Gastrocnemius medialis (tissue), 4 donors: Measurements from ENCODE around the gene POGLUT2.

Experiments
- CTCF ChIP-seq, 5 experiments: fragments of 450-650 bp in 3 of 5; fragments of 200-600 bp in 2 of 5; sonication (generic) in 2 of 5; IDR thresholded peaks in 4 of 5; conservative IDR thresholded peaks in 1 of 5; 1 replicate in 4 of 5; 2 replicates in 1 of 5; pipeline ENCODE4 v1.5.1; 2016 to 2019; ENCODE audit warnings: antibody characterized with exemption in 5 of 5, mild to moderate bottlenecking in 3 of 5, moderate library complexity in 3 of 5
- POLR2A ChIP-seq, 2 donors: fragments of 450-650 bp; IDR thresholded peaks; one replicate each; pipeline ENCODE4 v1.6.1; 2017; ENCODE audit warnings: antibody characterized with exemption in 2 of 2, mild to moderate bottlenecking in 2 of 2, moderate library complexity in 2 of 2

- TF ChIP-seq POLR2A (IDR thresholded peaks at IDR 0.05) (no peak), CTCF (IDR thresholded peaks at IDR 0.05 in 4 of 5, conservative IDR thresholded peaks at IDR 0.05 in 1 of 5) (no peak)
These were observed 26.7 kb downstream of the POGLUT2 start for GRCh38 chr13:102772042-102772425.
